Skeletal muscle tissue (tissue), 4 donors: ENCODE data around the gene ARVCF. TPM values are rescaled to one million over a fixed set of nuclear protein-coding genes. Genes with fewer than 3 reads are reported as not detected.

Experiments
- H3K27ac ChIP-seq: one replicate; pipeline ENCODE4 v1.7.0; 2013; ENCODE audit warnings: mild to moderate bottlenecking, low read depth, low read length, inconsistent platforms
- H3K27me3 ChIP-seq, 3 donors: one replicate each; pipeline ENCODE4 v1.7.0; 2013; ENCODE audit warnings: low read length in 3 of 3; ENCODE audit not compliant: control insufficient read depth in 3 of 3, insufficient read depth in 3 of 3
- H3K36me3 ChIP-seq, 3 donors: one replicate each; pipeline ENCODE4 v1.7.0; 2013; ENCODE audit warnings: low read length in 3 of 3; ENCODE audit not compliant: control insufficient read depth in 3 of 3, insufficient read depth in 3 of 3
- H3K4me1 ChIP-seq, 3 donors: one replicate each; pipeline ENCODE4 v1.7.0; 2013; ENCODE audit warnings: low read length in 3 of 3, mild to moderate bottlenecking in 3 of 3; ENCODE audit not compliant: control insufficient read depth in 3 of 3, insufficient read depth in 3 of 3
- H3K4me3 ChIP-seq, 3 donors: one replicate each; pipeline ENCODE4 v1.7.0; 2013; ENCODE audit warnings: low read length in 3 of 3
- H3K9ac ChIP-seq, 3 donors: one replicate each; pipeline ENCODE4 v1.7.0; 2013; ENCODE audit warnings: low read length in 3 of 3, mild to moderate bottlenecking in 3 of 3, moderate library complexity in 2 of 3, low read depth in 1 of 3
- H3K9me3 ChIP-seq, 3 donors: one replicate each; pipeline ENCODE4 v1.7.0; 2013; ENCODE audit warnings: low read length in 3 of 3; ENCODE audit not compliant: control insufficient read depth in 3 of 3
- total RNA-seq: library from RNA; depleted of rRNA; stranded (reverse); fragments of >200 nt; gene quantifications from one replicate; pipeline ENCODE4 v1.2.3, GENCODE V29; 2014
- donor health status: Osteomylitis.

Gene ARVCF
- total RNA-seq, 1 donor from 2014 or later, result 49.6 TPM

GRCh38 chr22:20032407-20032991 is 15.9 kb upstream of the ARVCF start:
- peaks cover 7 to 22% (median 16%) of the 10 kb centered on the region in 3 donors for H3K36me3 ChIP-seq
- H3K27ac ChIP-seq, result peak overlapping the region; percentile 74
- peak overlapping the region; percentile 28 to 66 (median 45) for H3K9ac ChIP-seq
- no peaks in the 10 kb centered on the region for H3K9me3 ChIP-seq
- peak overlapping the region in 2 of 3 donors; percentile 40 to 41 for H3K4me3 ChIP-seq
- no peaks in the 10 kb centered on the region for H3K27me3 ChIP-seq
- peaks cover 30 to 59% (median 56%) of the 10 kb centered on the region in 3 donors for H3K4me1 ChIP-seq

- no peaks in the 10 kb centered on the region for H3K27me3 ChIP-seq
- H3K4me1 ChIP-seq, result peaks cover 30 to 59% (median 56%) of the 10 kb centered on the region in 3 donors
- peaks cover 4 to 20% (median 9%) of the 10 kb centered on the region in 3 donors for H3K36me3 ChIP-seq
- H3K27ac ChIP-seq, result no peak overlapping the region
- no peaks in the 10 kb centered on the region for H3K9me3 ChIP-seq
- no peak overlapping the region for H3K4me3 ChIP-seq
- H3K9ac ChIP-seq, result peak overlapping the region in 1 of 3 donors; percentile 66
Observed at GRCh38 chr22:20031732-20032406, 15.2 kb upstream of the ARVCF start.

GRCh38 chr22:20029550-20030225 is 13.1 kb upstream of the ARVCF start:
- H3K4me3 ChIP-seq, result no peak overlapping the region

GRCh38 chr22:20028855-20029549 is 12.4 kb upstream of the ARVCF start:
- H3K27ac ChIP-seq, result no peak overlapping the region

More at GRCh38 chr22:20029550-20030225, 13.1 kb upstream of the ARVCF start:
- Histone ChIP-seq H3K9ac (peak overlapping the region in 1 of 3 donors; percentile 54), H3K4me1 (peaks cover 25 to 62% (median 53%) of the 10 kb centered on the region in 3 donors), H3K27me3 (no peaks in the 10 kb centered on the region), H3K36me3 (peaks cover 0 to 17% (median 5%) of the 10 kb centered on the region in 3 donors), H3K9me3 (no peaks in the 10 kb centered on the region), H3K27ac (no peak overlapping the region)

GRCh38 chr22:20027966-20028854 is 11.6 kb upstream of the ARVCF start:
- Histone ChIP-seq H3K9me3 (no peaks in the 10 kb centered on the region), H3K27ac (no peak overlapping the region), H3K9ac (peak overlapping the region in 1 of 3 donors; percentile 54), H3K4me1 (peaks cover 19 to 61% (median 56%) of the 10 kb centered on the region in 3 donors), H3K36me3 (peaks cover 0 to 23% (median 7%) of the 10 kb centered on the region in 3 donors), H3K27me3 (no peaks in the 10 kb centered on the region), H3K4me3 (no peak overlapping the region)

More at GRCh38 chr22:20028855-20029549, 12.4 kb upstream of the ARVCF start:
- no peak overlapping the region for H3K4me3 ChIP-seq
- no peaks in the 10 kb centered on the region for H3K27me3 ChIP-seq
- H3K9ac ChIP-seq, result peak overlapping the region in 1 of 3 donors; percentile 54
- H3K4me1 ChIP-seq, result peaks cover 25 to 63% (median 60%) of the 10 kb centered on the region in 3 donors
- H3K9me3 ChIP-seq, result no peaks in the 10 kb centered on the region
- peaks cover 0 to 23% (median 7%) of the 10 kb centered on the region in 3 donors for H3K36me3 ChIP-seq

- peaks cover 15 to 61% (median 56%) of the 10 kb centered on the region in 3 donors for H3K4me1 ChIP-seq
- H3K27ac ChIP-seq, result no peak overlapping the region
- no peaks in the 10 kb centered on the region for H3K9me3 ChIP-seq
- peaks cover 0 to 29% (median 7%) of the 10 kb centered on the region in 3 donors for H3K36me3 ChIP-seq
- H3K27me3 ChIP-seq, result no peaks in the 10 kb centered on the region
- H3K9ac ChIP-seq, result no peak overlapping the region
- H3K4me3 ChIP-seq, result no peak overlapping the region
Observed at GRCh38 chr22:20026996-20027601, 10.5 kb upstream of the ARVCF start.

- Histone ChIP-seq H3K9me3 (no peaks in the 10 kb centered on the region), H3K4me1 (peaks cover 22 to 62% (median 56%) of the 10 kb centered on the region in 3 donors), H3K27ac (no peak overlapping the region), H3K9ac (no peak overlapping the region), H3K36me3 (peaks cover 0 to 23% (median 4%) of the 10 kb centered on the region in 3 donors), H3K27me3 (no peaks in the 10 kb centered on the region), H3K4me3 (no peak overlapping the region)
Observed at GRCh38 chr22:20026204-20026908, 9.7 kb upstream of the ARVCF start.

- H3K4me1 ChIP-seq, result peaks cover 26 to 62% (median 57%) of the 10 kb centered on the region in 3 donors
- peak overlapping the region in 1 of 3 donors; percentile 40 for H3K9ac ChIP-seq
- H3K9me3 ChIP-seq, result no peaks in the 10 kb centered on the region
- no peaks in the 10 kb centered on the region for H3K27me3 ChIP-seq
- no peak overlapping the region for H3K4me3 ChIP-seq
- no peak overlapping the region for H3K27ac ChIP-seq
- H3K36me3 ChIP-seq, result peaks cover 0 to 22% (median 4%) of the 10 kb centered on the region in 3 donors
Observed at GRCh38 chr22:20025401-20026203, 9.0 kb upstream of the ARVCF start.
